ENCODE results near the gene KPNA3. TPM values are rescaled to one million over a fixed set of nuclear protein-coding genes. Genes with fewer than 3 reads are reported as not detected.
"Not testable (repeated sequence)": the region's sequence is repeated elsewhere in the genome, so short reads cannot be mapped to it uniquely, and the experiment has no call there.

KPNA3 gene
- total RNA-seq, 1 donor from 2014 or later = 5.9 TPM

- H3K27me3 ChIP-seq = no peaks in the 10 kb centered on the region
- no peaks in the 10 kb centered on the region for H3K36me3 ChIP-seq
- H3K9me3 ChIP-seq = no peaks in the 10 kb centered on the region
- H3K27ac ChIP-seq = no peak overlapping the region
- intact Hi-C loops (cut with DNase I) = no loop called here
- no peak for DNase-seq (ENCODE audit: low spot score in 2 of 2)
- H3K4me1 ChIP-seq = no peaks in the 10 kb centered on the region
- TF ChIP-seq, protein P1, sequence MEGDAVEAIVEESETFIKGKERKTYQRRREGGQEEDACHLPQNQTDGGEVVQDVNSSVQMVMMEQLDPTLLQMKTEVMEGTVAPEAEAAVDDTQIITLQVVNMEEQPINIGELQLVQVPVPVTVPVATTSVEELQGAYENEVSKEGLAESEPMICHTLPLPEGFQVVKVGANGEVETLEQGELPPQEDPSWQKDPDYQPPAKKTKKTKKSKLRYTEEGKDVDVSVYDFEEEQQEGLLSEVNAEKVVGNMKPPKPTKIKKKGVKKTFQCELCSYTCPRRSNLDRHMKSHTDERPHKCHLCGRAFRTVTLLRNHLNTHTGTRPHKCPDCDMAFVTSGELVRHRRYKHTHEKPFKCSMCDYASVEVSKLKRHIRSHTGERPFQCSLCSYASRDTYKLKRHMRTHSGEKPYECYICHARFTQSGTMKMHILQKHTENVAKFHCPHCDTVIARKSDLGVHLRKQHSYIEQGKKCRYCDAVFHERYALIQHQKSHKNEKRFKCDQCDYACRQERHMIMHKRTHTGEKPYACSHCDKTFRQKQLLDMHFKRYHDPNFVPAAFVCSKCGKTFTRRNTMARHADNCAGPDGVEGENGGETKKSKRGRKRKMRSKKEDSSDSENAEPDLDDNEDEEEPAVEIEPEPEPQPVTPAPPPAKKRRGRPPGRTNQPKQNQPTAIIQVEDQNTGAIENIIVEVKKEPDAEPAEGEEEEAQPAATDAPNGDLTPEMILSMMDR (IDR thresholded peaks at IDR 0.05) = no peak
- H3K4me3 ChIP-seq = no peak overlapping the region
These were observed 20.3 kb upstream of the KPNA3 start for GRCh38 chr13:49812812-49813211.

GRCh38 chr13:49811527-49811908 is 19.0 kb upstream of the KPNA3 start:
- no peaks in the 10 kb centered on the region for H3K4me1 ChIP-seq
- no peaks in the 10 kb centered on the region for H3K36me3 ChIP-seq
- no peaks in the 10 kb centered on the region for H3K27me3 ChIP-seq
- no peak for DNase-seq (ENCODE audit: low spot score in 2 of 2)
- no peak overlapping the region for H3K27ac ChIP-seq
- H3K4me3 ChIP-seq = no peak overlapping the region
- TF ChIP-seq, protein P1 (IDR thresholded peaks at IDR 0.05) = no peak
- H3K9me3 ChIP-seq = no peaks in the 10 kb centered on the region
- intact Hi-C loops (cut with DNase I) = no loop called here

- no peaks in the 10 kb centered on the region for H3K9me3 ChIP-seq
- no peak overlapping the region for H3K27ac ChIP-seq
- no peaks in the 10 kb centered on the region for H3K36me3 ChIP-seq
- TF ChIP-seq, protein P1 (IDR thresholded peaks at IDR 0.05) = no peak
- H3K27me3 ChIP-seq = no peaks in the 10 kb centered on the region
- no peak for DNase-seq (ENCODE audit: low spot score in 2 of 2)
- no peaks in the 10 kb centered on the region for H3K4me1 ChIP-seq
- H3K4me3 ChIP-seq = no peak overlapping the region
- intact Hi-C loops (cut with DNase I) = no loop called here
These were observed 18.4 kb upstream of the KPNA3 start for GRCh38 chr13:49810567-49811526.

DNA sequence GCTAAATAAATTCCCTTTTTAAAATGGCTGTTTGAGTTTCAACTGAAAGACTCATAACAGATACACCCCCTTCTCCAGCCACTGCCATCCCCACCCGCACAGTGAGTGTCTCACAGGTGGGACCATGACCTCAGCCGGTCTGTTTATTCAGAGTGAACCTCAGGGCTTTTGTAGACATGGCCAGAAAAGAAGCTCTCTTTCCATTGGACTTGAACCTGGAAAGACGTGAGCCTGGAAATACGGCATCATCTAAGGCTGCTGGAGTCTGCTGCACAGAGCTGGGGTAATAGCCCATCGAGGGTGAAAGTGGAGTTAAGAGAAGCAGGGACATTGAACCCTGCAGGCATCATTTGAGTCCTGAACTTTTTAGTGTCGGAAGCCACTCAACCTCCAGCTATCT is 15.2 kb upstream of the KPNA3 start:
- TF ChIP-seq, protein P1 (IDR thresholded peaks at IDR 0.05) = no peak
- intact Hi-C loops (cut with DNase I) = no loop called here

GRCh38 chr13:49806126-49806536 is 13.6 kb upstream of the KPNA3 start:
- intact Hi-C loops (cut with DNase I) = no loop called here
- Histone ChIP-seq H3K27ac (no peak overlapping the region), H3K36me3 (no peaks in the 10 kb centered on the region), H3K9me3 (no peaks in the 10 kb centered on the region), H3K4me1 (no peaks in the 10 kb centered on the region), H3K4me3 (no peak overlapping the region), H3K27me3 (no peaks in the 10 kb centered on the region)
- no peak for DNase-seq (ENCODE audit: low spot score in 2 of 2)
- TF ChIP-seq, protein P1 (IDR thresholded peaks at IDR 0.05) = no peak

More for the DNA sequence above, 15.2 kb upstream of the KPNA3 start:
- DNase-seq (ENCODE audit: low spot score in 2 of 2) = no peak
- no peaks in the 10 kb centered on the region for H3K36me3 ChIP-seq
- no peak overlapping the region for H3K27ac ChIP-seq
- H3K4me1 ChIP-seq = no peaks in the 10 kb centered on the region
- H3K27me3 ChIP-seq = no peaks in the 10 kb centered on the region
- no peaks in the 10 kb centered on the region for H3K9me3 ChIP-seq
- H3K4me3 ChIP-seq = no peak overlapping the region

GRCh38 chr13:49803047-49803446 is 10.6 kb upstream of the KPNA3 start:
- H3K27me3 ChIP-seq; H3K9me3 ChIP-seq; H3K27ac ChIP-seq; H3K36me3 ChIP-seq; intact Hi-C loops (cut with DNase I); H3K4me3 ChIP-seq; DNase-seq (ENCODE audit: low spot score in 2 of 2); H3K4me1 ChIP-seq: not testable (repeated sequence)
